ENCODE data around the gene POLDIP2. TPM values are rescaled to one million over a fixed set of nuclear protein-coding genes. Genes with fewer than 3 reads are reported as not detected.
A peak's percentile ranks its signal among the peaks of the same experiment; 100 is the strongest.

The POLDIP2 gene
- total and polyA plus RNA-seq, 2 of the 13 experiments (the other 11 are each of a cell fraction or from before 2014, with no cell fraction given), result 85.9 to 114 TPM

DNA sequence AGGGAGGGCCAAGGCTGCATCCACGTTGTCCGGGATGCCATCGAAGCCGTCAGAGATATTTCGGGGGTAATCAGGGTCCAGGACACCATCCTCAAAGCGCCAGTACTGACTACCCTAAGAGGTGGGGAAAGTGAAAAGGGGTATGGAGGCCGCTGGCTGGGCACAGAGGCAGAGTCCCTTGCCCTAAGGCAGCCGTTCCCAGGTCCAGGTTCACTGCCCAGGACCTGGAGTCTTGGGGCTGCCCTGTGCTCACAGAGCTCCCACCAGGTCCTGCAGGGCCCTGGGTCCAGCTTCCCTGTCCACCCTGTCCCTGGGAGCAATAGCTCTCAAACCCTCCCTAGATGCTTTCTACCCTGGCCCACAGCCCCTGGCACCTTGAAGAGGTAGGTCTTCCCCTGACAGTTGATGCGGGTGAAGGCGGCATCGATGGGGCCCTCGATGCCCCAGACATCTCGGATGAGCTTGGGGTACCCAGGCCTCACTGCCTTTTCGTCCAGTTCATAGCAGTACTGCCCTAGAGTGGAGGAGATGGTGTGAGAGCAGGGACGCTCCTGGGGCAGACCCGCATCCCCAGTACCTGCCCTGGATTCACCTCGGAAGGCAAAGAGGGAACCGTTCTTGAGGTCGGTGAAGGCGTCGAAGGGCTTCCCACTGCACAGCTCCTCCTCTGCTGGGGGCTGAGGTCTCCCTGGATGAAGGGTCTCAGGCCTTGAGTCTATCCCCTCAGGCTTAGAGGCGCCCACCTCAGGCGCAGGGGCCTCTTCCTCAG lies 11.8 kb upstream of the POLDIP2 start:
- H3K79me2 ChIP-seq (ENCODE audit: insufficient read depth, low read length), result peaks cover 7% of the 10 kb centered on the region
- no peak for FAIRE-seq
- H3K9ac ChIP-seq (ENCODE audit: insufficient read depth, low read depth, low read length), result peak overlapping the region; percentile 74
- no peak overlapping the region for H2AFZ ChIP-seq (ENCODE audit: low read length)
- intact Hi-C loops (cut with micrococcal nuclease; ENCODE audit: unreplicated experiment), result no loop called here
- in situ Hi-C loops (cut with HindIII; ENCODE audit: extremely low pct_ligation_motif_present, low pct_unique_long_range_greater_than_20kb), result no loop called here
- no TSS peak for BruUV-seq (replicated peaks)
- H3K27ac ChIP-seq (ENCODE audit: extremely low read length, insufficient read depth, low read length), result peak overlapping the region; percentile 92
- H3K4me3 ChIP-seq (replicated peaks in 1 of 3; ENCODE audit: insufficient read depth in 1 of 3, low read depth in 2 of 3, low read length in 3 of 3), result peak overlapping the region; percentile 49 to 77 (median 51); a peak in 5 of 6 replicates
- H3K4me1 ChIP-seq (ENCODE audit: insufficient read depth, low read length), result peaks cover 52% of the 10 kb centered on the region
- no peak for DNase-seq (ENCODE audit: low spot score)
- ATAC-seq, result no peak
- H3K9me3 ChIP-seq (ENCODE audit: low read length), result no peaks in the 10 kb centered on the region
- no peaks in the 10 kb centered on the region for H4K20me1 ChIP-seq (ENCODE audit: insufficient read depth, low read length)
- peaks cover under 1 to 2% of the 10 kb centered on the region in 2 experiments; a peak in 1 of 5 replicates for H3K36me3 ChIP-seq (replicated peaks in 1 of 2; ENCODE audit: control insufficient read depth in 1 of 2, insufficient read depth in 2 of 2, low read length in 2 of 2)
- peak; percentile 12; the same call in 1 of the 2 replicates for TF ChIP-seq SPEN (CRISPR knock-in tag; IDR thresholded peaks at IDR 0.05; ENCODE audit: low read depth)
- TF ChIP-seq RBFOX2 (IDR thresholded peaks at IDR 0.05; ENCODE audit: low read depth, low read length), result peak; percentile 43
- peak; percentile 3 for TF ChIP-seq IKZF4 (CRISPR knock-in tag; IDR thresholded peaks at IDR 0.05; ENCODE audit: borderline replicate concordance, low read depth, not compliant biosample characterization)
- TF ChIP-seq HNRNPL (IDR thresholded peaks at IDR 0.05; ENCODE audit: low read depth, low read length), result 0 out of 2 replicates have a peak, but pooled peaks have one; percentile 49
- TF ChIP-seq SNAI1 (CRISPR knock-in tag; IDR thresholded peaks at IDR 0.05; ENCODE audit: borderline replicate concordance), result 0 out of 2 replicates have a peak, but pooled peaks have one; percentile 7
- no peak for TF ChIP-seq ZNF589 (CRISPR knock-in tag; conservative IDR thresholded peaks at IDR 0.05)
- TF ChIP-seq POLR2A (IDR thresholded peaks at IDR 0.05; ENCODE audit: insufficient read depth in 1 of 2, low read depth in 2 of 2, low read length in 2 of 2), result peak in 1 of 2 experiments; percentile 28; a peak in 1 of 4 replicates
- TF ChIP-seq AGO2 (optimal IDR thresholded peaks at IDR 0.05; ENCODE audit: low read depth, low read length), result peak; percentile 82
- 0 out of 2 replicates have a peak, but pooled peaks have one; percentile 25 for TF ChIP-seq EEA1 (CRISPR knock-in tag; IDR thresholded peaks at IDR 0.05; ENCODE audit: borderline replicate concordance)
- TF ChIP-seq SP4 (CRISPR knock-in tag; IDR thresholded peaks at IDR 0.05), result no peak
- no peak for TF ChIP-seq ZNF326 (CRISPR knock-in tag; IDR thresholded peaks at IDR 0.05; ENCODE audit: borderline replicate concordance)
- TF ChIP-seq ZBTB38 (CRISPR knock-in tag; IDR thresholded peaks at IDR 0.05), result peak; percentile 77
- TF ChIP-seq BRD4 (CRISPR knock-in tag; IDR thresholded peaks at IDR 0.05), result peak; percentile 65; the same call in 1 of the 2 replicates
- 0 out of 2 replicates have a peak, but pooled peaks have one; percentile 12 for TF ChIP-seq CHD4 (IDR thresholded peaks at IDR 0.05; ENCODE audit: borderline replicate concordance, low read length)
- TF ChIP-seq, protein P1, sequence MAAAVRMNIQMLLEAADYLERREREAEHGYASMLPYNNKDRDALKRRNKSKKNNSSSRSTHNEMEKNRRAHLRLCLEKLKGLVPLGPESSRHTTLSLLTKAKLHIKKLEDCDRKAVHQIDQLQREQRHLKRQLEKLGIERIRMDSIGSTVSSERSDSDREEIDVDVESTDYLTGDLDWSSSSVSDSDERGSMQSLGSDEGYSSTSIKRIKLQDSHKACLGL (CRISPR knock-in tag; IDR thresholded peaks at IDR 0.05), result 0 out of 2 replicates have a peak, but pooled peaks have one; percentile 3
- no peak for TF ChIP-seq RCOR2 (CRISPR knock-in tag; IDR thresholded peaks at IDR 0.05)
- TF ChIP-seq, protein P2, sequence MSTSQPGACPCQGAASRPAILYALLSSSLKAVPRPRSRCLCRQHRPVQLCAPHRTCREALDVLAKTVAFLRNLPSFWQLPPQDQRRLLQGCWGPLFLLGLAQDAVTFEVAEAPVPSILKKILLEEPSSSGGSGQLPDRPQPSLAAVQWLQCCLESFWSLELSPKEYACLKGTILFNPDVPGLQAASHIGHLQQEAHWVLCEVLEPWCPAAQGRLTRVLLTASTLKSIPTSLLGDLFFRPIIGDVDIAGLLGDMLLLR (CRISPR knock-in tag; IDR thresholded peaks at IDR 0.05), result no peak
- TF ChIP-seq ZNF446 (CRISPR knock-in tag; IDR thresholded peaks at IDR 0.05), result no peak
- no peak for TF ChIP-seq ETV6 (CRISPR knock-in tag; conservative IDR thresholded peaks at IDR 0.05)
- peak; percentile 9; the same call in 1 of the 2 replicates for TF ChIP-seq AKAP8 (CRISPR knock-in tag; IDR thresholded peaks at IDR 0.05)
- 0 out of 2 replicates have a peak, but pooled peaks have one; percentile 3 for TF ChIP-seq GABPB1 (CRISPR knock-in tag; IDR thresholded peaks at IDR 0.05)
- CTCF ChIA-PET (ENCODE audit: low intra/inter-chr PET ratio, low total read pairs), result no interaction called here
- peak overlapping the region; percentile 96 for H3K4me2 ChIP-seq (ENCODE audit: low read depth, low read length)
- POLR2A ChIA-PET, result interaction anchor here (0.9 to 8.3 kb wide), 19 partner anchors 8 to 119 kb away, joined by 3 to 183 read pairs (median 7); partner anchors contain the start of genes IFT20, POLDIP2, SLC46A1 and TMEM97
- 80% methylated on average over 5 of the region's 23 CpGs for WGBS (ENCODE audit: low lambda C conversion rate)
- H3K27me3 ChIP-seq (ENCODE audit: control insufficient read depth in 1 of 2, insufficient read depth in 2 of 2, low read length in 2 of 2), result no peaks in the 10 kb centered on the region
